Activated CD8-positive, alpha-beta T cell treated with anti-CD3 and anti-CD28 coated beads for 36 hours (primary cell): ENCODE results near the gene POU2F3. TPM values are rescaled to one million over a fixed set of nuclear protein-coding genes. Genes with fewer than 3 reads are reported as not detected.

Source experiments
- ATAC-seq: fragments of 200-7000 bp; cut with Tn5 transposase; one replicate; pipeline ENCODE4 v1.10.0; 2021; ENCODE audit warnings: mild to moderate bottlenecking, moderate library complexity
- CTCF ChIA-PET: fragments of 350-600 bp; sonication (Branson Sonifier 250); formaldehyde crosslinking; loops from one replicate; lab custom pipeline; 2021; ENCODE audit warnings: antibody characterized with exemption; lab: Charles Lee
- POLR2A ChIA-PET: fragments of 350-600 bp; sonication (Branson Sonifier 250); formaldehyde crosslinking; loops from one replicate; lab custom pipeline; 2021; ENCODE audit warnings: antibody characterized with exemption; lab: Charles Lee
- DNase-seq: peaks from one replicate; pipeline ENCODE4 v3.0.0-alpha.2; 2020
- H3K27ac Mint-ChIP-seq: one replicate; pipeline ENCODE4 v1.8.0; 2021; ENCODE audit warnings: mild to moderate bottlenecking, mixed read lengths
- H3K27me3 Mint-ChIP-seq: one replicate; pipeline ENCODE4 v1.8.0; 2021; ENCODE audit warnings: mixed read lengths
- H3K36me3 Mint-ChIP-seq: one replicate; pipeline ENCODE4 v1.8.0; 2021; ENCODE audit warnings: low read depth, mixed read lengths
- H3K4me1 Mint-ChIP-seq: one replicate; pipeline ENCODE4 v1.8.0; 2021; ENCODE audit warnings: low read depth, mixed read lengths
- H3K4me3 Mint-ChIP-seq: one replicate; pipeline ENCODE4 v1.8.0; 2021; ENCODE audit warnings: mild to moderate bottlenecking, moderate library complexity, mixed read lengths
- H3K9me3 Mint-ChIP-seq: one replicate; pipeline ENCODE4 v1.8.0; 2021; ENCODE audit warnings: mixed read lengths
- CTCF ChIP-seq: fragments of 200-600 bp; IDR thresholded peaks from one replicate; pipeline ENCODE4 v1.8.0; 2022; ENCODE audit warnings: antibody characterized with exemption, mild to moderate bottlenecking
- intact Hi-C: fragments of 100-400 bp; cut with micrococcal nuclease; formaldehyde crosslinking; loops from one replicate; pipeline ENCODE4 v1.10.0; 2022
- total RNA-seq, 2 experiments: library from RNA; stranded (reverse); gene quantifications; one replicate each; pipeline ENCODE4 v1.2.3, GENCODE V29; 2021

Gene POU2F3
- total RNA-seq, 2 experiments from 2014 or later = not detected

GRCh38 chr11:120267319-120267718, 27.4 kb downstream of the POU2F3 start:
- DNase-seq (no peak), ATAC-seq (no peak)
- intact Hi-C loops = no loop called here
- no peaks in the 10 kb centered on the region for H3K9me3 Mint-ChIP-seq
- H3K4me3 Mint-ChIP-seq = no peak overlapping the region
- ChIA-PET POLR2A (no interaction called here), CTCF (interaction anchor here (0.9 to 1.3 kb wide), 2 partner anchors 32 kb away, joined by 3 read pairs; no protein-coding TSS in a partner anchor)
- H3K27me3 Mint-ChIP-seq = peaks cover 34% of the 10 kb centered on the region
- H3K36me3 Mint-ChIP-seq = no peaks in the 10 kb centered on the region
- H3K4me1 Mint-ChIP-seq = no peaks in the 10 kb centered on the region
- H3K27ac Mint-ChIP-seq = no peak overlapping the region
- no peak for TF ChIP-seq CTCF

- intact Hi-C loops = no loop called here
- no peak overlapping the region for H3K4me3 Mint-ChIP-seq
Measured at GRCh38 chr11:120268686-120269085, 28.7 kb downstream of the POU2F3 start.

GRCh38 chr11:120270386-120270785, 30.4 kb downstream of the POU2F3 start:
- Mint-ChIP-seq H3K36me3 (no peaks in the 10 kb centered on the region), H3K27ac (no peak overlapping the region), H3K9me3 (no peaks in the 10 kb centered on the region), H3K4me1 (no peaks in the 10 kb centered on the region), H3K27me3 (peaks cover 40% of the 10 kb centered on the region), H3K4me3 (no peak overlapping the region)
- TF ChIP-seq CTCF = no peak
- ChIA-PET CTCF (interaction anchor here (1.0 to 2.8 kb wide), 2 partner anchors 30 to 33 kb away, joined by 4 to 11 read pairs; no protein-coding TSS in a partner anchor), POLR2A (no interaction called here)
- intact Hi-C loops = no loop called here
- no peak for DNase-seq
- ATAC-seq = no peak

More at GRCh38 chr11:120268686-120269085, 28.7 kb downstream of the POU2F3 start:
- Mint-ChIP-seq H3K36me3 (no peaks in the 10 kb centered on the region), H3K4me1 (no peaks in the 10 kb centered on the region), H3K9me3 (no peaks in the 10 kb centered on the region), H3K27me3 (peaks cover 31% of the 10 kb centered on the region), H3K27ac (no peak overlapping the region)
- CTCF ChIA-PET = interaction anchor here (1.0 to 2.8 kb wide), 2 partner anchors 11 to 34 kb away, joined by 5 to 11 read pairs; no protein-coding TSS in a partner anchor
- ATAC-seq = no peak
- DNase-seq = no peak
- POLR2A ChIA-PET = no interaction called here
- no peak for TF ChIP-seq CTCF

GRCh38 chr11:120271672-120272071, 31.7 kb downstream of the POU2F3 start:
- ChIA-PET CTCF (no interaction called here), POLR2A (no interaction called here)
- TF ChIP-seq CTCF = no peak
- Mint-ChIP-seq H3K9me3 (no peaks in the 10 kb centered on the region), H3K27me3 (peaks cover 31% of the 10 kb centered on the region), H3K27ac (no peak overlapping the region), H3K4me3 (no peak overlapping the region), H3K4me1 (no peaks in the 10 kb centered on the region), H3K36me3 (no peaks in the 10 kb centered on the region)
- no peak for DNase-seq
- no peak for ATAC-seq
- intact Hi-C loops = no loop called here

GRCh38 chr11:120272303-120272702, 32.4 kb downstream of the POU2F3 start:
- ATAC-seq (no peak), DNase-seq (no peak)
- Mint-ChIP-seq H3K9me3 (no peaks in the 10 kb centered on the region), H3K27ac (no peak overlapping the region), H3K36me3 (no peaks in the 10 kb centered on the region), H3K4me3 (no peak overlapping the region), H3K27me3 (peaks cover 26% of the 10 kb centered on the region), H3K4me1 (no peaks in the 10 kb centered on the region)
- intact Hi-C loops = no loop called here
- TF ChIP-seq CTCF = no peak
- ChIA-PET CTCF (no interaction called here), POLR2A (no interaction called here)
